HepG2 (cell line): ENCODE data around the gene BCAS4.

Source experiments
- ARNT ChIP-seq: fragments of 450-650 bp; IDR thresholded peaks from 2 replicates; pipeline ENCODE4 v1.6.1; 2017
- MEF2D ChIP-seq: sonication (generic); formaldehyde crosslinking; IDR thresholded peaks from 2 replicates; pipeline ENCODE4 v1.5.1; 2020; ENCODE audit warnings: mild to moderate bottlenecking, missing genetic modification reagents
- MYPOP ChIP-seq: sonication (generic); formaldehyde crosslinking; IDR thresholded peaks from 2 replicates; pipeline ENCODE4 v1.8.1; 2023; ENCODE audit warnings: mild to moderate bottlenecking, moderate library complexity, missing genetic modification reagents
- POLR2A ChIP-seq, 2 experiments: IDR thresholded peaks; 2 replicates each; pipeline ENCODE4 v1.6.1; 2011; ENCODE audit warnings: low read depth in 2 of 2, low read length in 2 of 2, mild to moderate bottlenecking in 1 of 2, moderate library complexity in 1 of 2; ENCODE audit not compliant: insufficient read depth in 1 of 2

- no peak for TF ChIP-seq ARNT
- no peak for TF ChIP-seq POLR2A (IDR thresholded peaks at IDR 0.05; ENCODE audit: insufficient read depth in 1 of 2, low read depth in 2 of 2, low read length in 2 of 2)
- TF ChIP-seq MEF2D (CRISPR knock-in tag) = no peak
- TF ChIP-seq MYPOP (CRISPR knock-in tag) = no peak
Measured at GRCh38 chr20:50895111-50895830, 100.4 kb downstream of the BCAS4 start.
